NCI-H128 (cell line): ENCODE measurements around the gene TUT1.
"Not testable (repeated sequence)": the region's sequence is repeated elsewhere in the genome, so short reads cannot be mapped to it uniquely, and the experiment has no call there.

Experiments used
- DNase-seq: peaks from one replicate; lab custom pipeline; 2025; ENCODE audit not compliant: unreplicated experiment; lab: John Stamatoyannopoulos, UW

TUT1 gene

DNA sequence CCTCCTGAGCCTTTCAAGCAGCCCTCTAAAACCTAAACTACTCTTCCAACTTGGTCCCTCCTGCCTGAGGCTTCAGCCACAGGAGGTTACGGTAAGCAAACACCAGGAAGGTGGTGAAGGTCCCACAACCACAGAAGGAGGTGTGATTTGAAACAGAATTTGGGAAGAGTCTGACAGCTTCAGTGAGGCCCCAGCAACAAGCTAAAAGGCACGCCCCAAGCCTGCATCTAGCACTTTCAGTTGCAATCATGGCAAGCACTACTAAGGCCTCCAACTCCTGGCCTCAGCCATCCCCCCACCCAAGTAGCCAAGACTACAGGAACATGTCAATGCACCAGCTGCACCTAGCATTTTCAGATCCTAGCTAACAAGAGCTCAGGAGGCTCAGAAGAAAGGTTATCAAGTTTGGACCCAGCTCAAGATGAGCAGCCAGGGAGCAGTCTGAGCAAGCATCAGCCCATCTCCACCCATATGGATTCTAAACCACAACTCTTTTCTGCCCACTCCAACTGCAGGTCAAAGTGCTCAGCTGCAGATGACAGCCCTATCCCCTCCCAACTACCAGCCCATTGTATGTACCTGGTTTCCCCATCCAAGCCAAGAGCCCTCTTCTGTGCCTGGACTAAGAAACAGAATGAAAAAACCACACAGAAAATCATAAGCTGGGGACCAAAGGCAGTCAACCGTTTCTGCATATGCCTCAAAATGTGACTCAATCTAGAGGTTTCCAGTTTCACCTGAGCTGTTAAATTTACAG is 34.3 kb downstream of the TUT1 start:
- DNase-seq, result no peak

DNA sequence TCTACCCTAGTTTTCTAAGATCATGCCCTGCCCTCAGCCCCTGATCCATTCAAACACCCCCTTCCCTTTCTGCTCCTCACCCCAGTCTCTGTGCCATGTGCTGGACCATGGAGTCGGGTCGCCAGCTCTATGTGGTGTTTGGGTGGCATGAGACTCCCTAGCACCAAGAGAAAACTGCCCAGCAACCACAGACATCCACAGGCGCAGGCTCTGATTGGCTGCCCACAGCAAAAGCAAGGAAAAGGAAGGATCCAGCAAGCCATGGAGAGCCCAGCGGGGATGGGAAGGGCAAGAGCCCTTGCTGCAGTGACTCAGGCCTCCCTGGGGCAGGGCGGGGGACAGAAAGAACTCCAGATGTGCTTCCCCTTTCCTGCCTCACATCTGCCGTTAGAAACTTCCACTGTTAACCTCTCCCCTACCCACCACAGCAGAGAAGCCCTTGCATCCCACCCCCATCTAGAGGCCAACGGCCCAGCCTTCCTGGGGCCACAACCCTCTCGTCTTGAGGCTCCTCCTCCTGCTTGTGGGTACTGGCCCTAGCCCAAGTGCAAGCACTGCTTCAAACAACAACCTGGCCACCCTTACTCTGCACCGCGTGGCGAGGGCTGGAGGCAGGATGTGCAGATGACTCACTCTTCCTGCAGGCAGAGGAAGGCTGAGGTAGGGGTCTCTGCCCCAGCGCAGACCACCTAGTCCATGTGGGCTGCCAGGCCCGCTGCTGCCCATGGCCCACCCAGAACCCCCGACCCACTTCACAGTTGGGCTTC is 35.0 kb downstream of the TUT1 start:
- no peak for DNase-seq

DNA sequence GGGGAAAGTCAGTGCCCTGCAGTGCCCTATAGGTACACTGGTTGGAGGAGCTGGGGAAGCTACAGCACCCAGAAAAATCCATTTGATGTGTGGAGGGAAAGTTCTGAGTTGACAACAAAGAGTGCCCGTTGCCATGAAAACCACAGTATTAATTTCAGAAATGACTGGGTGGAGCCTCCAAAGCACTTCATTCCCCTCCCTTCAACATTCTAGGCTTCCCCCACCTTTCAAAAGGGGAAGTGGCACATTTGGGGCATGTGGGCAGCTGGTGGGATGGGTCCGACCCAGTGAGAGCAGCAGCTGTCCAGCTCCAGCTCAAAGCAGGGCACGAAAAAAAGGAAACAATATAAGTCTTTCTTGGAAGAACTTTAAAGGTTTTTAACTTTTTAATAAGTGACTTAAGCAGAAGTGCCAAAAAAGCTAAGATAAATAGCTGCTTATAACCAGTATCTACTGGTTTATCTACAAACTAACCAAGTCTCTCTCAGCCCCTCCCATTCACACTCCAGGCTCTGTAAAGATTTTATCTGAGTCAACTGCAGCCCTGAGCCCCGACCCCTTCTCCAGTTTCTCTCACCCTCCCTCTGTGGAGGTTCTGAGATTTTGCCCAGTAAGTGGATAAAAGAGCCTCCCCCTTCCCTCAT is 35.7 kb downstream of the TUT1 start:
- no peak for DNase-seq

DNA sequence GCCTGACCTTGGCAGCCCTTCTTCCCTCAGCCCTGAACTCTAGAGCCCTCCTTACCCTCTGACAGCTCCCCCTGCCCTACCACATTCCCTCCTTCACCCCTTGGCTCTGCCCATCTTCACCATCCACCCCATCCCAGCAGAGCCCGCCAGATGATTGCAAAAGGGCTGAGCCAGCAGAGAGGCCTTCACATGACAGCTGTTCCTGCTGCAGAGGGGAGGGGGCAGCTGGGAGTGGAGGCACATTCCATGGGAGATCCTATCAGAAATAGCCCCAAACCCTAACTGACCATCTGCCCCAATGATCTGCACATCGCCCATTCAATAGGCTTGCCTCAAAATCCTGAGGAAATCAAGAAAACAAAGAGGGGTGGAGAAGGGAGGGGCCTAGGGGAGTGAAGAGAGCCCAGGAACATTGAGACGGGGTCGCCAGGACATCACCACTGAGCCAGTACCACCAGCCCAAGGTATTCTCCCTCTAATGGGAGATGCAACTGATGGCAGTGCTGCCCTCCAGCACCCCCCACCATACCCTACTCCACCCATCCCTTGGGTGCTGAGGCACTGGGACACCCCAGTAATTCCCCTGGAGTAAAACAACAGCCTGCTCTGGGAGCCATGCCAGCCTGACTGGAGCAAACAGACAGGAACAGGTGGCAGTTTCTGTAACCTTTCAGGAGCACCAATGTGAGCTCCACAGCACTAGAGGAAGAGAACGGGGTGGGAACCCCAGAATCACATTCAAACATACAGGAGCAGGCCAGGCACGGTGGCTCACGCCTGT is 36.7 kb downstream of the TUT1 start:
- no peak for DNase-seq

DNA sequence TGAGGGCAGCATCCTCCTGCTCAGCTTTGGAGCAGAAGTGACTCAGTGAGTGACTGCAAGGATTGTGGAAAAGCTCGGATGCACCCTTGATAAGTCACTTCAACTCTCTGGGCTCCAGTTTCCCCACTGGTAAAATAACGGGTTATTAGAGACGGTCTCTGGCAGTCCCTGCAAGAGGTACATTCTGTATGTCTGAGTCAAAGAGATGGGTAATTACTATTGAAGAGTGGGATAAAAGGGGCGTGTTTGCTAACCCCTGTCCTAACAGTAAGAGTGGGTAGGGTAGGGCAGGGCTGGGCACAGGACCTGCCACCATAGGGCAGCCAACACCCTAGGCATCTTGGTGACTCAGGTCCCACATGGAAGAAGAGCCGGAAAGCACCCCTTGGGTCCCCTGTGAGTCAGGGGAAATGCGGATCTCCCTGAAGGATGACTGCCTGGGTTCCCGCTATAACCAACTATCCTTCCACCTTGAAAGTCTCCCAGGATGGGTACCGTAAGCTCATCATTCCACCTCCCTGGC is 37.4 kb downstream of the TUT1 start:
- no peak for DNase-seq

DNA sequence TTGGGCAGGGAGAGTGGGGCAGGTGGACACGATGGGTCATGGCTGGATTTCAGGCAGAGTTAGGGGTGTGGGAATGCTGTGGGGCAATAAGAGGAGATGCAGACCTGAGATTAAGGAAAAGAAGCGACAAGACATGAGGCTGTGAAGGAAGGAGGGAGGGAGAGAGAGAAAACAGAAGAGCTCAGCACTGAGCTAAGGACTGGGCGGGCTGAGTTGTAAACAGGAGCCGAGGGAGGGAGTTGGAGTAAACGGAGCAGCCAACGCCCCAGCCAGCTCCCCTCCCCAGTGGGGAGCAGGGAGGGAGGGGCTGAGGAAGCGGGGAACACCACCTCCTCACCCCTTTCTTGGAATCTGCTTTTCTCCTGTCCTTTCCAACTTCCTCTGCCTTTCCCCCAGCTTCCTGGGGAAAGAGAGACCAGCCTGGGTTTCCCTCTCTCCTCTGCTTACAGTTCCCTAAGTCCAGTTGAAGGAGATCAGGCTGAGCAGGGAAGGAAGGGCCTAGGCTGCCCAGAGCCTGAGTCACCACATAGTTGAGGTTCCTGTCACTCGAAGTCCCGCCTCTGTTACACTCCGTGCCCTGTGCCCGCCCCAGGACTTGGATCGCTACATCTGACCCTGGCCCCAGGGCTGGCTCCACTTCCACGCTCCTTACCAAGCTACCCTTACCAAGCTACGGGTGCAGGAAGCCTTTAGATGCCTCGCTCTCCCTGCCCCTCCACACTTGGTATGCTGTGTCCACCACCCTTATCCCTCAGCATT is 38.1 kb downstream of the TUT1 start:
- no peak for DNase-seq

DNA sequence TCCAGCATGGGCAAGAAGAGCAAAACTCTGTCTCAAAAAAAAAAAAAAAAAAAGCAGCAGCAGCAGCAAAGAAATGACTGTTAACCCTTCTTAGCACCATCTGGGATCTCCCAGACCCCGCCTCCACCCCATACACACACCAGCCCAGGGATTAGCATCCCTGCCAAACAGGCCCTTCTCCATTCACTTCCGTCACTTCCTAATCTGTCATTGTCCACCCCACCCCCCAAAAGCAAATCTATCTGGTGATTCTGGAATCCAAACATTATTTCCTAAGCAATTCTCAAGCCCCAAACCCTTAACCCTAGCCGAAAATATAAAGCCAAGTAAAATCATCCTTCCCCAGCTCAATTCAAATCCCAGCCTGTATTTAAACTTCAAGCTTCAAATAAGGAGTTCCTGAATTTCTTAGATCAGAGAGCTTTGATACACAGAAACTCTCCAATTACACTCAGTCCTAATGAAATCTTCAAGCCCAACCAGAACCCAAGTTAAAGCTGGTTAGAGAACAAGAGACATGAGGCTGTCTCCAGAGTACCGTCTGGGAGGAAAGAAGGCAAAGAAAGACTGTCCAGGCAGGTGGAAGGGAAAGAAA is 38.7 kb downstream of the TUT1 start:
- DNase-seq, result no peak

DNA sequence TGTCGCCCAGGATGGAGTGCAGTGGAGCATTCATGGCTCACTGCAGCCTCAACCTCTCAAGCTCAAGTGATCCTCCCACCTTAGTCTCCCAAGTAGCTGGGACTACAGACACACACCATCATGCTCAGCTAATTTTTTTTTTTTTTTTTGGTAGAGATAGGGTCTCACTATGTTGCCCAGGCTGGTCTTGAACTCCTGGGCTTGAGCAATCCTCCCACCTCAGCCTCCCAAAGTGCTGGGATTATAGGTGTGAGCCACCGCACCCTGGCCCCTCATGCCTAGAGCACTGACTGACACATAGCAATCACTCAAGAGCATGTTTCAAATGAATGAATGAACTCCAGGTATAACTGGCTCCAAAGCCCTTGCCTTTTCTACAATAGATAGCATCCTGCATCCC is 40.8 kb downstream of the TUT1 start:
- DNase-seq, result not testable (repeated sequence)

DNA sequence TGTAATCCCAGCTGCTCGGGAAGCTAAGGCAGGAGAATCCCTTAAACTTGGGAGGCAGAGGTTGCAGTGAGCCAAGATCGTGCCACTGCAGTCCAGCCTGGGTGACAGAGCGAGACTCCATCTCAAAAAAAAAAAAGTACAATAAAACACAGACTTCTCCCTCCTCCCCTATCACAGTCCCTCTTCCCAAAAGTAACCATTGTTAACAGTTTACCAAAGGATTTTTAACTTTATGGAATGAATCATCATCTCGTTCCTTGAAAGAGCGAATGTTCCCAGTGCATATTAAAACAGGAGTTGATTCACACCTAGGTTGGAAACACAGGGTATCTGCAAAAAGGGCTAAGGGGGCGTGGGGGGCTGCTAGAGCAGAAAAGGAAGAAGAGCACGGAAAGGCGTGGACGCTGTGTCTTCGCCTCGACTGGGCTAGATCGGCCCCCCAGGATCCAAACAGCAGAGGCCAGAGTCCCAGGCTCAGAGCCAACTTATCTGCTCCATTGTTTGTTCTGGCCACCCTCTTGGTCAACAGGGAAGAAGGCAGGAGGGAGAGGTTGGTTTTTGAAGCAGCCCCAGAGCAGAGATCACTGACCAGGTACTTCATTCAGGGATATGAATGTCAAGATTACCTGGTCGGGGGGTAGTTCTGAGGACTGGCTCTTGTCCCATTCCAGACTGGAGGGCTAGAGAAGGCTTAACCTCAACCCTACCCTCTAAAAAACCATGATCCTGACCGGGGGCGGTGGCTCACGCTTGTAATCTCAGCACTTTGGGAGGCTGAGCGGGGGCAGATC is 42.6 kb downstream of the TUT1 start:
- DNase-seq, result no peak

- no peak for DNase-seq
Measured at GRCh38 chr11:62547691-62548281, 43.5 kb downstream of the TUT1 start.

- no peak for DNase-seq
Measured at GRCh38 chr11:62546929-62547625, 44.2 kb downstream of the TUT1 start.

- DNase-seq, result no peak
Measured at GRCh38 chr11:62546244-62546928, 44.9 kb downstream of the TUT1 start, which contains the start of gene AHNAK. TSS of gene AHNAK (minus strand) at chr11:62546806. CDS start at chr11:62536098, 10,708 bp downstream.

DNA sequence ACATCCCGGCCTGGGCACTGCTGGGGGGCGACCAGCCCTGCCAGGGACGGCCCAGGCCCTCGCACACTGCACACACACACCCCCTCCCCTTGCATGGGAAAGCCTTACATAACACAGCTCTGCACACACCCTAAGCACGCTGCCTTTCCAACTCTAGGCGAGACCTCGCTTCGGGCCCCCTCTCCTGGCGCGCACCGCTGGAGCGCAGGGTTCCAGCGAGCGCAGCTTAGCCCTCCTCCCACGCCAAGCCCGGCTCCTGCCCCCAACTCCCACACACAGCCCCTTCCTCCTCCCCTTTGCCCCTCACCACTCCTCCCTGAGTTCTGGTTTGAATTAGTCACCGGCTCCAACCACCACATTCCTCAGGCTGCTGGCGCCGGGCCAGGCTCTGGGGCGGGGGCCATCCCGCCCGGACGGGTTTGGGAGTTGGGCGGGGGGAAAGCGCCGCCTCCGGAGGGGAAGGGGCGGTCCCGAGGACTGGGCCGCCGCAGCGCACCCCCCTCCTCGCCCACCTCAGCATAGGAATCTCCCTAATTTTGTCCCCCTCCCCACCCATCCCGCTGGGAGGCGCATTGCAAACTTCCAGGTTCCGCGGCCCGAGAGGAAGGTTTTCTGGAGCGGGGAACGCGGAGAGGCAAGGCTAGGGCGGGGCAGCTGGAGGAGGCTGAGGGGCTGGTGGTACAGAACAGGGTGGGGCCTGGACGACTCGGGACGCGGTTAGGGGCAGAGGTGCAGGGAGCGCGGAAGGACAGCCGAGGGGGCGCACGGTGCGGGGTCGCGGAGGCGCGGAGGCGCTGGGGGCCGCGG is 45.7 kb downstream of the TUT1 start:
- DNase-seq, result no peak

GRCh38 chr11:62544581-62545436 is 46.5 kb downstream of the TUT1 start:
- DNase-seq, result no peak

DNA sequence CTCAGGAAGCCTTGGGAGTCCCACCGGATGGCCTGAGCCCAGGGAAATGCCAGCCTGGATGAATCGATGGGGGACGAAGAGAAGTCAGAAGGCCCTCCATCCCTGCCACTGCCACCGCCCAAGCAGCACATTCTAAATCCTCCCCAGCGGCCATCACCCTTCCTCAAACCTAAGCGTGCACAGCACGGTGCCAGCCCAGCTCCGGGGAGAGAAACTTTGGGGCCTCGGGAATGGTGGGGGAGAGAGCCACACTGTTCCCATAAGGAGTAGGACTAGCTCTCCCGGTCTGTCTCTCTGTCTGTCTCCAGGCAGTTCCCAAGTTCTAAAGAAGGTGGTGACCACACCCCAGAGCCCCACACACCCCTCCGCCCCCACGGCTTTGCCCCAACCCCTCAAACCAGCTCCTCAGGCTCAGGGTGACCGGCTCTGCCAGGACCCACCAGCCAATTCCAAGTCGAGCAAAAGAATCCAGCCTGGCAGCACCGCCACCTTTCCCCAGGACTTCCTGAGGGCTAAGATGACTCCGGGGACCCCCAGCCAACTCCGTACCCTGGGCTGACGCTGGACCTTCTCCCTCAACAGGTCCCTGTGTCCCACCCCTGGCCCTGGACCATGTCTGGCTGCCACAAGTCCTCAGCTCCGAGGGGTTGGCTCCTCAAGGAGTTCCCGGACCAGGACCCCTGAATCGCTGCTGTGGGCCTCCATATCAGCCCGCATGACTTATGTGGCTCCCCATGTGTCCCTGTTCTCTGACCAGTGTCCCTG is 47.5 kb downstream of the TUT1 start:
- DNase-seq, result no peak
